ENCODE measurements around the gene POLR1D.
"Not testable (repeated sequence)": the region's sequence is repeated elsewhere in the genome, so short reads cannot be mapped to it uniquely, and the experiment has no call there.

POLR1D gene

DNA sequence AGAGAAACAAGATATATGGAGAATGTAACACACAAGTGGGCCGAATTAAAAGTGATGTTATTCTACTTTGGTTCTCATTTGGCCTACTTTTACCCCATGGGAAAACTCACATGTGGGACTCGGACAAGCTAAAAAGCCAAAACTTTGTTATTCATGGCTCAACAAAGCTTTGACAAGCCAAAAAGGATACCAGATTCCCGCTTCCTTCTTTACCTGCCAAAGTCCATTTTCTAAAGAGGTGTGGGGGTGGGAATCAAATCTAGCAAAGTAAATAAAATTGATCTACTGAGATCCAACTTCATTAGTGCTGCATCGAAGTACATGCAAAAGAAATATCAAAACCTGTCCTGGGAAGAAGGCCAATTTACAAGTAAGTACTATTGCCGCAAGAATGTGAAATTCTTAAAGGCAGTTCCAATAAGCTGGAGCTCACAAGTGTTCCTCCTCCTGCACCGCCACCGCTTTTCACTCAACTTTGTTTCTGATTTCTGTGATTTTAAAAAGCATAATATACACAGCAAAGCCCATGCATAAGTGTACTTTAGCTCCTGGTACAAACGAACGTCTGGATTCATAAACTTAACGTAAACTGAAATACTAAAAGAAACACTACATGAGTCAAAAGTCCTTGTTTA, 2.5 kb upstream of the POLR1D start:
- no peak for DNase-seq

DNA sequence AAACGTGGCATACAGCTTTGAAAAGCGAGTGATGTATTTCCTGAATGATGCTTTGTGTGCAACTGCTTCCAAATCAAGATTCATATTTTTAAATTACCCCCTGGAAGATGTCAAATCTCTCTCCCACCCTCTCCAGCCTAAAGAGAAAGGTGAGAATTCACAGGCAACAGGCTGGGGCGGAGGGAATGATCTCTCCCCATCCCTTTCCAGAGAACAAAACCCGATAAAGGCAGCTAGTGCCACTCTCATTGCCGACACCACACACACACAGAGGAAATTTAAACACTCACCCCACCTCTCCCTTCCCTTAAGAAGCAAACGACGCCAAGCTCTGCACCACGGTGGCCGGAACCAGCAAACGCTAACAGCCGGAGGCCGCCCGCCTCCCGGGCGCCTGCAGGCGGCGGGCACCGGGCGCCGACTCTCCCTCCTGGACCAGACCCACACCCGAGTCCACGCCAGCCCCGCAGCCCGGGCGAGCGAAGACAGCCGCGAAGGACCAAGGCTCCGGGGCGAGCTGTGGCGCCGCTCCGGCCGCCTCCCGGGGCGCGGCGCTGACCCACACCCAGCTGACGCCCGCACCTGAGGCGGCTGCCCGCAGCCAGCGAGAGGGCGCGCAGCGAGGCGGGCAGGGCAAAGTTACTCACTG, 1.8 kb upstream of the POLR1D start:
- DNase-seq, result peak; percentile 25

DNA sequence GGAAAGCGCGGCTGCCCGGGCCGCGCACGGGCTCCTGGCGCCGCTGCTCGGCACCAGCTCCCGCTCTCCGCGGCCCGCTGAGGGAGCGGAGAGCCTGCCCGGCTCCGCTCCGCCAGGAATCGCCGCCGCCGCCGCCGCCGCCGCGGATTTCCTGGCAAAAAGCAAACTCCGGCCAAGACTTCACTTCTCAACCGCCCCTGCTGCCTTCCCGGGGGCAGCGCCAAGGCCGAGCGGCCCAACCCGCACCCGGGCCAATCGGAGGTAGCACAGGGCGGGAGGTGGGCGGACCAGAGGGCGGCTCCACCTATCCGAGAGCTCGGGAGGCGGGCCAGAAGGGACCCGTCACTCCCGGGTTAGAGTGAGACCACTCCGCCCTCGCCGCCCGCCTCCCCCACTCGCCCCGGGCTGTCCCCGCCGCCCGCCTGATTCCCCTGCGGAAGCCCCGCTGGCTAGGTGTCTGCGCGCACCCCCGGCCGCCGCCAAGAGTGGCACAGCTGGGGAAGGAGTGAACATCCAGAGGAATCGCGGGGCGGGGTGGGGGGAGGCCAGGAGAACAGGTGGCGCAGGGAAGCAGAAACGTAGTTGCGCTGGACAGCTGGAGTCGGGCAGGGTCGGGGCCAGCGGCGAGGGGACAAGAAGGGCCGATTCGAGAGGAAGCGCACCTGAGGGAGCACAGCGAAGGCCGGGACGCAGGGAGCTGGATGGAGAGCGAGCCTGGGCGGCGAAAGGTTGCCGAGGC, 1.1 kb upstream of the POLR1D start, which contains the start of gene LNX2:
Gene LNX2, minus strand, starts transcription at position 153 of the 739 bp plus-strand sequence. CDS start 38,826 bp downstream, outside the sequence.
- DNase-seq, result peak; percentile 93

DNA sequence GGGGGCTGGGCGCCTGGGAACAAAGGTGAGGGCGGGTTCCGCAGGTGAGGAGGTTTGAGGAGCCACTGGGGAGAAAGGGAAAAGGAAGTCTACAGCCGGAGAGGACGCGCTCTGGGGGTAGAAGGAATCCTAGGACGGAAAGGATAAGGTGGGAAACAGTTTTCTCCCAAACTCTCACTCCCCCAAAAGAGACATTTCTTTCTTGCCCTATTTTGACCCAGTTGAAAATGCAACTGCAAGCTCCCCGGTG, 651 bp upstream of the POLR1D start:
- DNase-seq, result no peak

DNA sequence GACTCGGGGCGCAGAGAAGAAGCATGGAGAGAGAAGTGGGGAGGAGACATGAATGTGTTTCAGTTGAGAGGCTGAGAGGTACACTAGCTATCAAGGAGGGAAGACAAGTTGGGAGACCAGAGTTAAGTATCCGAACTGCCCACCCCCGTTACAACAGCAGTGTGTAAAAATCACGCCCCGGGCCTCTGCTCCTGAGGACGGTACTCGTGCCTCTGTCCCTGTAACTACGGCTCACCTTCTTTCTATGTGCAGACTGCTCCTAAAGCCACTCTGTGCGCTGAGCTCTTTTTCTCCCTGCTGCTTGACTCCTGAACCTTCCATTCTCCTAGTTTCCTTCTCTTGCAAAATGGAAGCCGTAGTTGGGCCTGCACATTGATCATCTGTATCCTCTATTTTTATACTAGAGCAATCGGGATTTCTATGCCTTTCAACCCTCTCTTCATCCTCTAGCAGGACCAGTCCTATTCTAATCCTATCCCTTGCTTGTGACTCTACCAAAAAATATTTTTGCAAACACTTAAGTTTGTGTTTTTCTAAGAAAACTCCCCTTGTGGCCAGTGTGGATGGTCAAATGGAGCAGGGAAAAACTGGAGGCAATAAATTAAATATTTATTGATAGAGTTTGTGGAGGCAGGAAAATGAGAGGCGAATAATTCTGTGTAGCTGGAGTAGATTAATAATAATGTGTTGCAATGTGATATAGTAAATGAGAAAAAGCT, 569 bp downstream of the POLR1D start:
- no peak for DNase-seq

GRCh38 chr13:27622881-27623280, 1.2 kb downstream of the POLR1D start:
- DNase-seq, result no peak

DNA sequence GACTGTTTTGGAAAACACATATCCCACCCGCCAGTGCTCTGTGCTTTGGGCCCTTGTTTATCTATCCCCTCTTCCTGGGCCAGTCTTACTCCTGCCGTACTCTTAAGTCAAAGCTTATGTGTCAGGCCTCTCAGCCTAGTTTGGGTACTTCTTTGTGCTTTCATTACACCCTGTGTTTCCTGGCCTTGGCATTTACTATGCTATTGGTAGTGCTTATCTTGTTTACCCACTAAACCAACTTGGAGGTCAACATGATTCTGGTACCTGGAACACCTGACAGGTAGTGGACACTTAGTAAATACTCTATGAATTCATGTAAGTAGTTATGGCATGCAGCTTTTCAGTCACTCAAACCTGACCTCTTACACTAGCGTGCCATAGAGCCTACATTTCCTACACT, 2.4 kb downstream of the POLR1D start:
- no peak for DNase-seq

DNA sequence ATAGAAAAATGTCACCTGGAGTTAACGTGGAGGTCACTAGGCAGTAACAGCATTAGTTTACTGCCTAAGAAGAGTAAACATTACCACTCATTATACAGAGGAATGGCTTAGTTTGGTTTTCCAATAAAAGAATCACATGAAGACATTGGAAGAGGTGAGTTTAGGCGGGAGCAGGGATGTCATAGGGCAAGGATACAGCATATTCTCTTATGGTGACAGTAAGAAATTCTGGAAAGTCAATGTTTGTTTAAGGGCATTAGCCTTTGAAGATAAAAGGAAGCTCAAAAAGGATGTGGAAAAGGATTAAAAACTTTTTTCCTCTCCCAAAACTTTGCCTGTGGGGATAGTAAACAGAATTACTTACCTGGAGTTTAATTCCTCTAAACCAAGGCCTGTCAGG, 4.1 kb downstream of the POLR1D start:
- DNase-seq, result no peak

DNA sequence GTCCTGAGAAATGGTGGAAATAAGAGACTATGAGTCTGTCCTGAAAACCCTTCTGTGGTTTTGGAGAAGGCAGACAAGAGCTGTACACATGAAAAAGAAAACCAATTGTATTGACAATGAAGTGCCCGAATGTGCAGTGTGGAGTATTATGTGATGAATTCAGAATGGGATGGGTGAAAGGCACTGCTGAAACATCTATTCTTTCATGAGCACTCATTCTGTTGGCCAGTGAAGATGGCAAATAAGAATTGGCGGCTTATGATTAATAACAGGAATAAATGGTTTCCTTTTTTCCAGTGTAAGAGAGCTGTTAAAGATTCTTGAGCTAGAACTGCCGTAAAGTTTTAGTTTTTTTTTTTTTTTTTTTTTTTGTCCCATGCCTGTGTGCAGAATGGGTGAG, 5.7 kb downstream of the POLR1D start:
- no peak for DNase-seq

- no peak for DNase-seq
Measured at GRCh38 chr13:27628081-27628480, 6.4 kb downstream of the POLR1D start.

- DNase-seq, result not testable (repeated sequence)
Measured at GRCh38 chr13:27628766-27629165, 7.1 kb downstream of the POLR1D start.

DNA sequence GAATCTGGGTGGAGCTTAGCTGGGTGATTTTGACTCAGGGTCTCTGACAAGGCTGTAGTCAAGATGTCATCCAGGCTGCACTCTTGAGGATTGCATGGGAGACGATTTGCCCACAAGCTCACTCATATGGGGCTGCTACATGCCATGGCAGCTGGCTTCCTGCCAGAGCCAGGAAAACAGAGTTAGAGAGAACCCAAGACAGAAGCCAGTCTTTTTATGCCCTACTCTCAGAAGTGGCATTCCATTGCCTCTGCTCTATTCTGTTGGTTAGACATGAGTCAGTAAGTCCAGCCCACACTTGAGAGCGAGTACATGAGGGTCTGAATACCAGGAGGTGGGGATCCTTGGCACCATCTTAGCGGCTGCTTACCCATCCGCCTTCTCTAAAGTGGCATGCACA, 9.5 kb downstream of the POLR1D start:
- no peak for DNase-seq

GRCh38 chr13:27631665-27632064, 10.0 kb downstream of the POLR1D start:
- DNase-seq, result no peak

- no peak for DNase-seq
Measured at GRCh38 chr13:27632214-27632613, 10.5 kb downstream of the POLR1D start.

DNA sequence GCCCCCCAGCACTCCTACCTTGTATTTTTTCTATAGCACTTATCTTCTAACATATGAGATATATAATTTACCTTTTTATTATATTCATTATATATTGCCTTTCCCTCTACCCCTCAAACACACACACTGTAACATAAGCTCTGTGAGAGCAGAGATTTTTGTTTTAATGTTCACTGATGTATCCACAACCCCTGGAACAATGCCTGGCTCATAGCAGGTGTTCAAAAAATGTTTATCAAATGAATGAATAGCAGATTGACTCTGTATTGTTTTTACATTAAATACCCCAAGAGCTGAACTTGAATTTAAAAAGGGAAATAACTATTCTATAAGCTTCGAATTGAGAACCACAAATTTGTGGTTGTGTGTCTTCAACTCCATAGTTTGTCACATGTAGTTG, 11.0 kb downstream of the POLR1D start:
- DNase-seq, result no peak

DNA sequence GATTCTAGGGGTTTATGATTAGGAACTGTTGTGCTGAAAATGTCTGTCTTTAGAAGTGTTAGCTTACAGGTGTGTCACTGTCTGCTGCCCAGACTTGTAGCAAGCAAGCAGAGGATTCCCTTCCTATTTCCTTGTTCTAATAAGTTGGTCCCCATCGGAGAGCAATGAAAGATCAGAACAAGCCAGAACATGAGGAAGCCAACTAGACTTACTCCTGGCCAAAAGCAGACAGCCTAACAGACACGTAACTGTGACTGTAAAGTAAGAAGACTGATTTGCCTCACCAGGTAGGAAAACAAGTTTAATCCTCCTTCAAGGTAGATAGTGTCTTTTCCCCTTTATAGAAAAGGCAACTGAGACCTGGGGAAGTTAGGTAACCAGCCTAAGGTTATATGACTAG, 12.5 kb downstream of the POLR1D start:
- no peak for DNase-seq

DNA sequence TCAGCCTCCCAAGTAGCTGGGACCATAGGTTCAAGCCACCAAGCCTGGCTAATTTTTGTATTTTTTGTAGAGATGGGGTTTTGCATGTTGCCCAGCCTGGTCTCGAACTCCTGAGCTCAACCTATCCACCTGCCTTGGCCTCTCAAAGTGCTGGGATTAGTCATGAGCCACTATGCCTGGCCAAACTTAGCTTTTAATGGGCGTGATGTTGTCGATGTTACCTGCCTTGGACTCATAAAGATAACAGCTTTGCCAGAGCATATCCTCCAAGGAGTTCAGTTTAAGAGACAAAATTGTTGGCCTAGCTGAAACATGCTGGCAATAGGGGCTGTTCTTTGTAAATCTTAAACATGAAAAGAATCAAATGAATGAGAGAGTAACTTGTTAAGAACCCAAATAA, 13.1 kb downstream of the POLR1D start:
- DNase-seq, result no peak

GRCh38 chr13:27635266-27635665, 13.6 kb downstream of the POLR1D start:
- DNase-seq, result no peak

GRCh38 chr13:27636589-27637288, 15.0 kb downstream of the POLR1D start:
- DNase-seq, result no peak

DNA sequence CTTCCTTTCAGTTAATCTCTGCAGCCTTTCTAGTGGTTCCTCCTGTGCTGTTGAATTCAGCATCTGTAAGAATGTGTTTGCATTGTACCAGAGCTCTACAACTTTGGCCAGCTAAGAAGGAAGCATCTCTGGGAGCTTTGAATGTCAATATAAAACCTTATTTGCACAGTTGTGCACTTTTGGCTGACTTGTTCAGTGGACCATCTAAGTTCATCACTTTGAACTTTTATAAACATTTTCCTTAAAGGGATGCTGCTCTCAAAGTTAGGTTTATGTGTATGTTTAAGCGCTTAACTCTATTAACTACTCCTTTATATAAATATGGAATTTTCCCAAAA, 15.6 kb downstream of the POLR1D start:
- DNase-seq, result no peak

DNA sequence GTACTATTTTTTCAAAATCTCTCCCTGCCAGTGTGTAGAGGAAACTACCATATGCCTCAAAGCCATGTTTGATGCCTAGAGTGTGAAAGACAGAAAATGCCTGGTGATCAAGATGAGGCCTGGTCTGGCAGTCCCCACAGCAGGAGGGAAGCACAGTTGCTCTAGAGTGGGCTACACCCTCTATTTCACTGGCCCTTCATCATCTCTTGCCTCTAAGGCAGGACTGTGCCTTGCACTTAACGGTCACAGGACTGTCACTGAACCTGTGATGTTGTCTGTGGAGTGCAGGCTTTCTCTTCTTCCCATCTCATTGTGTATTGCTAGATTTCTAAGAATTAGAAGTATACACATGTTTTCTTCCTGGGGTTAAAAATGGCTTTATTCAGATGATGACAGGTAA, 16.3 kb downstream of the POLR1D start:
- no peak for DNase-seq

- no peak for DNase-seq
Measured at GRCh38 chr13:27638521-27638920, 16.8 kb downstream of the POLR1D start.

- DNase-seq, result no peak
Measured at GRCh38 chr13:27639186-27639585, 17.5 kb downstream of the POLR1D start.
